Measurements from ENCODE around the gene ISYNA1. TPM values are rescaled to one million over a fixed set of nuclear protein-coding genes. Genes with fewer than 3 reads are reported as not detected.
A peak's percentile ranks its signal among the peaks of the same experiment; 100 is the strongest.

The ISYNA1 gene
- total RNA-seq, 1 donor from 2014 or later = 178 TPM

DNA sequence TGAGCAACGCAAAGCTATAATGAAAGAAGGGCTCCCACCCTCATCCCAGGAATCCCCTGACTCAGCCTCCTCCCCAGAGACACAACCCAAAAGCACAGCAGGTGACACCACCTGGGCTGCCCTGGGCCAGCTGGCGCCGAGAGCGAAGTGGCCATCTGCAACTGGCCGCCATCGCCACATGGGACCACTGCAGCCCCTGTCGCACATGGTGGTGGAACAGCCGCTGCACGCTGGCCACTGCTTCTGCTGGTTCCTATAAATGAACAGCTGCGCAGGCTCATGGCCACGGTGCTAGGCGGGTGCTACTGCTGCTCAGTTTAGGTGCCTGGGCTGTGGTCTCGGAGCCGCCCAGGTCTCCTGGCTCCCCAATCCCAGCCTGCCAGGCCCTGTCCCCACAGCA is 11.6 kb upstream of the ISYNA1 start:
- Mint-ChIP-seq H3K27ac (ENCODE audit: unreplicated experiment) (no peak overlapping the region), H3K4me1 (ENCODE audit: unreplicated experiment) (peaks cover 13% of the 10 kb centered on the region), H3K27me3 (ENCODE audit: unreplicated experiment) (no peaks in the 10 kb centered on the region), H3K36me3 (ENCODE audit: unreplicated experiment) (peaks cover 23% of the 10 kb centered on the region), H3K9me3 (ENCODE audit: unreplicated experiment) (no peaks in the 10 kb centered on the region), H3K4me3 (ENCODE audit: unreplicated experiment) (no peak overlapping the region)
- no peak for DNase-seq (ENCODE audit: extremely low spot score, unreplicated experiment)
- TF ChIP-seq, protein P1, sequence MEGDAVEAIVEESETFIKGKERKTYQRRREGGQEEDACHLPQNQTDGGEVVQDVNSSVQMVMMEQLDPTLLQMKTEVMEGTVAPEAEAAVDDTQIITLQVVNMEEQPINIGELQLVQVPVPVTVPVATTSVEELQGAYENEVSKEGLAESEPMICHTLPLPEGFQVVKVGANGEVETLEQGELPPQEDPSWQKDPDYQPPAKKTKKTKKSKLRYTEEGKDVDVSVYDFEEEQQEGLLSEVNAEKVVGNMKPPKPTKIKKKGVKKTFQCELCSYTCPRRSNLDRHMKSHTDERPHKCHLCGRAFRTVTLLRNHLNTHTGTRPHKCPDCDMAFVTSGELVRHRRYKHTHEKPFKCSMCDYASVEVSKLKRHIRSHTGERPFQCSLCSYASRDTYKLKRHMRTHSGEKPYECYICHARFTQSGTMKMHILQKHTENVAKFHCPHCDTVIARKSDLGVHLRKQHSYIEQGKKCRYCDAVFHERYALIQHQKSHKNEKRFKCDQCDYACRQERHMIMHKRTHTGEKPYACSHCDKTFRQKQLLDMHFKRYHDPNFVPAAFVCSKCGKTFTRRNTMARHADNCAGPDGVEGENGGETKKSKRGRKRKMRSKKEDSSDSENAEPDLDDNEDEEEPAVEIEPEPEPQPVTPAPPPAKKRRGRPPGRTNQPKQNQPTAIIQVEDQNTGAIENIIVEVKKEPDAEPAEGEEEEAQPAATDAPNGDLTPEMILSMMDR (IDR thresholded peaks at IDR 0.05) = no peak

DNA sequence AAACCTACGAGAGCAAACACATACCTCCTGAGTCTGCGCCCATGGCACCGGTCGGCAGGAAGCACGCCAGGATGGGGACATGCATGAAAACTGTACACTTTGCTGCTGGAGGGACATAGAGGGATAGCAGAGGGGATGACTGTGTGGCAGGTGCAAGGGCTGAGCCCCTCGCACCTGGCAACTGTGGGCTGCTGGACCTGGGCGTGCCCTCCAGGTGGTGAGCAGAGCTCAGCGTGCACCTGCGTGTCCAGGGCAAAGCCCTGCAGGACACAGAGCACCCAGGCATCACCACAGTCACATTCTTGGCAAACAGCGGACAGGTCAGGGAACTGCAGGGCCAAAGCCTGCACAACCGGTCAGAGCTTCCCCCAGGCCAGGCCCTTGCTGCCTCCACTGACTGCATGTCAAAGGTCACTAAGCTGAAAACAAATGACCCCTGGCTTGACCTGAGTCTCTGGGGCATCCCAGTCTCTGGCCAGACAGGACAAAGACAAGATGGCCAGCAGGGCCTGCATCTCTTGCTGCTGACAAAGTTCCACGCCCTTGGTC is 9.0 kb upstream of the ISYNA1 start:
- no peak for DNase-seq (ENCODE audit: extremely low spot score, unreplicated experiment)

DNA sequence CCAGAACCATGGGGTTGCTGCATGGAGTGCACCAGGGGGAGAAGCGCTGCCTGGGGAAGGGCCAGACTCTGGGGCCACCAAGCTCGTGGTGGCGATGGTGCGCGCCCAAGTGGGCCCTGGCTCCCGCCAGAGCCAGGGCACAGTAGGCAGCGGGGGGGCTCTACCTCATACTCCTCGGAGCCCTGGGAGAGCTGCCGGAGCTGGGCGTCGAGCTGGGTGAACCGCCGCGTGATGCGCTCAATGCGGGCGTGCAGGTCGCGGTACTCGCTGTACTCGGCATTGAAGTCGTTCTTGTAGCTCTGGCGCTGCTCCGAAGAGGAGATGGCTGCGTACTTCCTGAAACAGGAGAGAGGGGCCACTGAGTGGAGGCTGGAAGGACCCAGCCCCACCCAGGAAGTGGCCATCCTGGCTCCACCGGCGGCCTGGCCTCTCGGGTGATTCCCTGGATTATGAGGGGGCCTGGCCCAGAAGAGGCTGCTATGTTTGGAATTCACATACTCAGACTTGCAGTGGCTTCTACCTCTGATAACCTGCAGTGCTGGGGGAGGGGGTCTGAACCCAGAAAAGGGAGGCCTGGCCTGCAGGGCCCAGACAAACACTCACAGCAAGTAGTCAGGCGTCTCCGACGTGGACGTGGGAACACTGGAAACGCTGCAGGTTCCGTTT is 8.3 kb upstream of the ISYNA1 start:
- Mint-ChIP-seq H3K4me1 (ENCODE audit: unreplicated experiment) (peaks cover 4% of the 10 kb centered on the region), H3K27ac (ENCODE audit: unreplicated experiment) (no peak overlapping the region)

More for the DNA sequence above, 9.0 kb upstream of the ISYNA1 start:
- H3K27me3 Mint-ChIP-seq (ENCODE audit: unreplicated experiment) = no peaks in the 10 kb centered on the region
- no peak overlapping the region for H3K4me3 Mint-ChIP-seq (ENCODE audit: unreplicated experiment)
- H3K9me3 Mint-ChIP-seq (ENCODE audit: unreplicated experiment) = no peaks in the 10 kb centered on the region
- H3K36me3 Mint-ChIP-seq (ENCODE audit: unreplicated experiment) = peaks cover 28% of the 10 kb centered on the region
- H3K27ac Mint-ChIP-seq (ENCODE audit: unreplicated experiment) = peak overlapping the region; percentile 10
- peaks cover 4% of the 10 kb centered on the region for H3K4me1 Mint-ChIP-seq (ENCODE audit: unreplicated experiment)
- TF ChIP-seq, protein P1 (IDR thresholded peaks at IDR 0.05) = no peak

DNA sequence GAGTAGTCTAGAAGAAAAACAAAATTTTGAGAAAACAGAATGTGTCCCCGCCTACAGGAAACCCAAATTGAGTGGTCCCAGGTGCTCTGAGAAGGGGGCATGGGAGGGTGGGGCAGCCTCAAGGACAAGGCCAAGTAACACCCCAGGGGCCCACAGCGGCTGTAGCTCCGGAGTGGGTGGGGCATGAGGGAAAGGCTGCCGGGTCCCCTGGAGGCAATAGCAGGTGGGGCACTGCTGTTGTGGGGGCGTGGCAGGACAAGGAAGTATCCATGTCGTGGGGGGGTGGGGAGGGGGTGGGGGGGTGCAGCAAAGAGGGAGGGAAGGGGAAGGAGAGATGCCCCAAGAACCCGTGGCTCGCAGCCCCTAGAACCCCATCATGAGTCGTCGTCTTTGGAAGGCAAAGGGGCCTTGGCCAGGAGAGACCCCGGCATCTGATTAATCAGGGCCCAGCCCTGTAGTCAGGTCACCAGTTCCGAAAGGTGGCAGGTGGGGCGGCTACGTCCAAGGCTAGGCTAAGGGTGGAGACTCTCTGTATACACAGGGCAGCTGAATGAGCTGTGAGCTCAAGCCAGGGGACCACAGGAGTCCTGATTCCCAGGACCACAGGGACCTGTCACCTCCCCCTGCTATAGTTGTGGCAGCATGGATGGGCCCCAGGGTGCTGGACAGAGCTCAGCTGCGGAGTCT is 7.5 kb upstream of the ISYNA1 start:
- no peaks in the 10 kb centered on the region for H3K27me3 Mint-ChIP-seq (ENCODE audit: unreplicated experiment)
- H3K9me3 Mint-ChIP-seq (ENCODE audit: unreplicated experiment) = no peaks in the 10 kb centered on the region
- TF ChIP-seq, protein P1 (IDR thresholded peaks at IDR 0.05) = no peak
- peaks cover 26% of the 10 kb centered on the region for H3K36me3 Mint-ChIP-seq (ENCODE audit: unreplicated experiment)
- no peak for DNase-seq (ENCODE audit: extremely low spot score, unreplicated experiment)
- H3K4me1 Mint-ChIP-seq (ENCODE audit: unreplicated experiment) = peaks cover 4% of the 10 kb centered on the region
- H3K27ac Mint-ChIP-seq (ENCODE audit: unreplicated experiment) = no peak overlapping the region
- H3K4me3 Mint-ChIP-seq (ENCODE audit: unreplicated experiment) = no peak overlapping the region

More for the DNA sequence above, 8.3 kb upstream of the ISYNA1 start:
- no peak for DNase-seq (ENCODE audit: extremely low spot score, unreplicated experiment)
- TF ChIP-seq, protein P1 (IDR thresholded peaks at IDR 0.05) = no peak
- Mint-ChIP-seq H3K27me3 (ENCODE audit: unreplicated experiment) (no peaks in the 10 kb centered on the region), H3K9me3 (ENCODE audit: unreplicated experiment) (no peaks in the 10 kb centered on the region), H3K36me3 (ENCODE audit: unreplicated experiment) (peaks cover 28% of the 10 kb centered on the region), H3K4me3 (ENCODE audit: unreplicated experiment) (no peak overlapping the region)

DNA sequence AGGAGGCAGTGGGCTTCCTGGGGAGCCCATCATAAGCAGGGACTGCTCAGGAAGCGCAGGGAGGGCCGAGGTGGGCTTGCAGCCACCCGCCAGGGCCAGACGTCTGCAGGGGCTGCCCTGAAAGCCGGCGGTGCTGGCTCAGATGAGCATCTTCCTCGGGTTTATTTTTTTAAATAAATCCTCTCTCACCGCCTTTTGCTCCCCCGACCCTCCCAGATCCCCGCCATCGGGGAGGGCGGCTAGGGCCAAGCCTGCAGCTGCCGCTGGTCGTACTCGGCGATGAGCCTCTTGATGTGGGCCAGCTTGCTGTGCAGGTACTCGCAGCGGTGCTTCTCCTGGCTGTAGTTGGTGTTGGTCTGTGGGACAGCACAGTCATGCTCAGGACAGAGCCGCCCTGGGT is 6.6 kb upstream of the ISYNA1 start:
- H3K4me3 Mint-ChIP-seq (ENCODE audit: unreplicated experiment) = no peak overlapping the region
- TF ChIP-seq, protein P1 (IDR thresholded peaks at IDR 0.05) = no peak
- no peaks in the 10 kb centered on the region for H3K27me3 Mint-ChIP-seq (ENCODE audit: unreplicated experiment)
- H3K27ac Mint-ChIP-seq (ENCODE audit: unreplicated experiment) = no peak overlapping the region
- no peak for DNase-seq (ENCODE audit: extremely low spot score, unreplicated experiment)
- H3K9me3 Mint-ChIP-seq (ENCODE audit: unreplicated experiment) = no peaks in the 10 kb centered on the region
- peaks cover 25% of the 10 kb centered on the region for H3K36me3 Mint-ChIP-seq (ENCODE audit: unreplicated experiment)
- H3K4me1 Mint-ChIP-seq (ENCODE audit: unreplicated experiment) = peaks cover 13% of the 10 kb centered on the region

All from osteocyte (in vitro differentiated cells).